Measurements from ENCODE around the gene MYRF.
A peak's percentile ranks its signal among the peaks of the same experiment; 100 is the strongest.

Gene MYRF

DNA sequence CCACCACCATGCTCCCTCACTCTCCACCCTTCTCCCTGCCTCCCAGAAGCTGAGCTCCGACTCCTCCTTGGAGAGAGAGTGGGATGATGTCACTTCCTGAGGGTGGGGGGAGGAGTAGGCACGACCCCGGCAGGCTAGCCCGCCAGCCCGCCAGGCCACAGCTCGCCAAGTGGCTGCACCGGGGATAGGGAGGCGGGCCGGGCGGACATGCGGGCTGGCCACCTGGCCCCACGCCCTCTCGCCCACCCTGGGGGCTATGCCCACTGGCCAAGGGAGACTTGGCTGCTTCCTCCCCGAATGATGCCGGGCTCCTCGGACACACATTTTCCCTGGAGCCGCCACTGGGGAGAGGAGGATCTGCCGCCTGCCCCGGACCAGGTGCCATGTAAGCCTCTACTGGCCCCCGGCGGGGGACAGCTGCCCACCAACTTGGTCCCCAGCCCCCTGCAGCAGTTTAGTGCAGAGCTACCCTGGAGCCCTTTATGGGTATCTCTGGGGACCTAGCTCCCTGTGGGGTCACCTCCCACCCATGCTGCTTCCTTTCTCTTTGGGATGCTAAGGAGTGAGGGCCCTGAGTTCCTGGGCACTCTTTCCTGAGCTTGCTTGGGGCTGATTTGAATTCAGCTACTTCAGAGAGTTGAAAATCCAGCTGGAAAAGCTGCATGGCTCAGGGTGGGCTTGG, 33.7 kb upstream of the MYRF start:
- no peak for DNase-seq (ENCODE audit: low read depth)

DNA sequence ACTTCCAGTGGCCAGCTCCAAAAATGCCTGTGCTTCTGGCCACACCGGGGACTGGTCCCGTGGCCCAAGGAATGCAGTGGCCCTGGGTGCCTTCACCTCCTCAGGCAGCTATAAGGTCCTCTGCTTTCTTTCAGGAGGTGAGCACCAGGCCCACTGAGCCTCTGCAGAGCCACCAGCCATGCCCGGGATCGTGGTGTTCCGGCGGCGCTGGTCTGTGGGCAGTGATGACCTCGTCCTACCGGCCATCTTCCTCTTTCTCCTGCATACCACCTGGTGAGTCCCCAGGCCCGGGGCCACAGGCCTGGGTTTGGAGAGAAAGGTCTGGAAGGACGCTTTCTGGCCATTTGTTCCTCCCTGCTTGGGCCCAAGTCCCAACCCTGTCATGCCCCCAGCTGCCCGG, 32.5 kb upstream of the MYRF start:
- DNase-seq (ENCODE audit: low read depth), result no peak

DNA sequence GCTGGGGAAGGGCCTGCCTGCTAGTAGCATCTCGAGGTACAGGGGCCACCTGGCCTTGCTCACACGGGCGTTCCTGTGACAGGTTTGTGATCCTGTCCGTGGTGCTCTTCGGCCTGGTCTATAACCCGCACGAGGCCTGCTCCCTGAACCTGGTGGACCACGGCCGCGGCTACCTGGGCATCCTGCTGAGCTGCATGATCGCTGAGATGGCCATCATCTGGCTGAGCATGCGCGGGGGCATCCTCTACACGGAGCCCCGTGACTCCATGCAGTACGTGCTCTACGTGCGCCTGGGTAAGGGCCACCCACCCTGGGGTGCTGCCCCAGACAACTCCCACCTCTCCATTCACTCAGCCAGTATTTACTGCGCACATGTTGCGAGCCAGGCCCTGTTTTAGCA, 31.8 kb upstream of the MYRF start:
- no peak for DNase-seq (ENCODE audit: low read depth)

DNA sequence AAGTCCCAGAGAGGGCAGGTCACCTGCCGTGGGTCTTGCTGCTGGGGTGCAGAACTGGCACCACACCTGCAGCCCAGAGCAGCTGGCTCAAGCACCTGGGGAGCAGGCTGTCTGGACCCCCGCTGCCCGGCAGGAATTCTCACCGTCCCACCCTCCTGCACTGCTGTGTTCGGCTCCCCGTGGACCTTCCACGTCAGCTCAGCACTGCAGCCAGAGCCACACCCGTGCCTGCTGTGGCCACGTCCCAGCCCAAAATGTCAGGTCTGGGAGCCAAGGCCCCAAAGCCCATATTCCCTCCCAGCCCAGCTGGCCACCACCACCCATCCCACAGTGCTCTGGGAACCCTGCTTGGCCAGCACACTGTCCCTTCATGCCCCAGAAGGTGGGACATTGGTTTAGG, 28.0 kb upstream of the MYRF start:
- no peak for DNase-seq (ENCODE audit: low read depth)

DNA sequence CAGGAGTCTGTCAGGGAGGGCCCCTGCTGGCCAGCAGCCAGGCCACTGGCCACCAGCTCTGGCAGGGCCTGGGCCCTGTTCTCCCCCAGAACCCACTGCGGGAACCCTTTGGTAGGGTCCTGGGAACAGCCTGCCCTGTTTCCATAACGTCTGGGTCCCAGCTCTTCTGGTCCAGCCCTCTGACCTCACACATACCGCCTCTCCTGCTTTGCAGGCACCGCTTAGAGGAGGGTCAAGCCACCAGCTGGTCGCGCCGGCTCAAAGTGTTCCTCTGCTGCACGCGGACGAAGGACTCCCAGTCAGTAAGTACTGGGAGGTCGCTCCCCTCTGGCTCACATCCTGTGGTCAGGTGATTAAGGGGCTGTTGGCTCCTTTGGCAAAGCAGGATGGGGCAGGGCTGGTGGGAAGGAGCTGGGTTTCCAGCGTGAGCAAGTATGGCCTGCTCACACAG, 26.6 kb upstream of the MYRF start:
- DNase-seq (ENCODE audit: low read depth), result no peak

DNA sequence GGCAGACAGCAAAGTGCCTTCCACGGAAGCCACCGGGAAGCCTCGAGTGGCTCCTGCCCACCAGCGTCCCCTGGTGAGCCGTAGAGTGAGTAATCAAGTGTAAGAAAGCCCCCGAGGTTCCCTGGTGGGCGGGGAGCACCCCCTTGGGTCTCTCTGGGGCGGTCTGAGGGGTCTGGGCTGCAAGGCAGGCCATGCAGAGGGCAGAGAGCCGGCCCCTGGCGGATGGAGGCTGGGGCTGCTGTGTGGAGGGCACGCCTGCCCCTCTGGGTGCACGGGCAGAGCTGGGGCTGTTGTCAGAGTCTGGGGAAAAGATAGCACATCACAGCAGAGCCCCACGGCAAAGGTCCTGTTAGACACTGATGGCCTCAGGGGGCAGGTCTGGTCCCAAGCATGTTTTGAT, 25.7 kb upstream of the MYRF start:
- DNase-seq (ENCODE audit: low read depth), result no peak

DNA sequence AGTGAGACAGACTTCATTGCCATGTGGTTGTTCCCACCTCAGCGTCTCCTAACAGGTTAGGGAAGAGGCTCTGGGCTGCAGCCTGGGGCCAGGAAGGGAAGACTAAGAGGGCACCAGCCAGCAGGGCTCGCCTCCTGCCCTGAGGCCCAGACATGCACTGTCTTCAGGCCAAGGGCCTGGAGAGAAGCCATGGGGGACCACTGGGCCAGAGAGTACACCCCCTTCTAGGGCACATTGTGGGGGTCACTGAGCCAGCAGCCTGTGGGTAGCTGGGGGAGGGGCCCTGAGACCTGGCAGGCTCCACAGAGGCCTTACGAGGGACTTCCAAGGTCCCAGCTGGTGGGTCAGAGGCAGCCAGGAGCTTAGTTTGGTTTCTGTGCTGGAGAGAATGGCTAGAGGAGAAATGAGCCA, 25.0 kb upstream of the MYRF start:
- DNase-seq (ENCODE audit: low read depth), result no peak

DNA sequence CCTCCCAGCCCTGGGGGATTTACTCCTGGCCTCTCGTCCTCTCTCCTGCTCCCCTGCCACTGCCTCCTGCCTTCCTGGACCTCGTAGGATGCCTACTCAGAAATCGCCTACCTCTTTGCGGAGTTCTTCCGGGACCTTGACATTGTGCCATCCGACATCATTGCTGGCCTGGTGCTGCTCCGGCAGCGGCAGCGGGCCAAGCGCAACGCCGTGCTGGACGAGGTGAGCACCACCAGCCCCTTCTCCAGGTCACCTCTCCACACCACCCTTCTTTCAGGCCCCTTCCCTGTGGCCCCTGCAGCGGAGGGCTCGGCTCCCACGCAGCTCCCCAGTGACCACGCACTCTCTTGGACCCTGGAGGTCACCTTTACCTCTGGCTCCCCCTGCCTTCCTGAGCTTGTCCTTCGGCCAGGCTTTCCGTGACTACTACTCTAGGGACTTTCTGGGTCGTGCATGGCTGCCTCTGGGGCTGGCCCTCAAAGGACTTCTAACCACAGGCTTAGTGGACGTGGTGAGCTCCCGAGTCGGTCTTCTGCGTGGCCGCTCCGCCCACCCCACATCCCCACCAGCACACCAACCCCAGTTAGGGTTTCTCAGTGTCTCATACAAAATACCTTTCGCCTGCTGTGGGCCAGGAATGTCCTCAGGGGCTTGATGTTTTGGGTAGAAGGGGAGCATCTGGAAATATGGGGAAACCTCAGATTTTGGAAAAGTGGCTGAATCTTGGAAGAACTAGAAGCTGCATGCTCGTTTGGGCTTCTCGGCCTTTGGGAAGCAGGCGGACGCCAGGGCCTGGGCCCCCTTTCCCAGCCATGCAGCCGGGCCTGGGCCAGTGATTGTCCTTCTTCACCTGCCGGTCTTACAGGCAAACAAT, 24.1 kb upstream of the MYRF start:
- DNase-seq (ENCODE audit: low read depth), result no peak

DNA sequence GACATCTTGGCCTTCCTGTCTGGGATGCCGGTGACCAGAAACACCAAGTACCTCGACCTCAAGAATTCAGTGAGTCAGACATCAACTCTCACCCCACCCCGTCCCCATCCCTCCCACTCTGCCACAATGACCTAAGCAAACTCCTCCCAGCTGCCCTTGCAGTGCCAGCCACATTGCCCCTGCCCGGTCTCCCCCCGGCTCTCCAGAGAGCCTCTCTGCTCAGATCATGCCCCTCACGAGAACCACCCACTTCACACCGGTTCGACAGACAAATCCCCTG, 23.6 kb upstream of the MYRF start:
- no peak for DNase-seq (ENCODE audit: low read depth)

DNA sequence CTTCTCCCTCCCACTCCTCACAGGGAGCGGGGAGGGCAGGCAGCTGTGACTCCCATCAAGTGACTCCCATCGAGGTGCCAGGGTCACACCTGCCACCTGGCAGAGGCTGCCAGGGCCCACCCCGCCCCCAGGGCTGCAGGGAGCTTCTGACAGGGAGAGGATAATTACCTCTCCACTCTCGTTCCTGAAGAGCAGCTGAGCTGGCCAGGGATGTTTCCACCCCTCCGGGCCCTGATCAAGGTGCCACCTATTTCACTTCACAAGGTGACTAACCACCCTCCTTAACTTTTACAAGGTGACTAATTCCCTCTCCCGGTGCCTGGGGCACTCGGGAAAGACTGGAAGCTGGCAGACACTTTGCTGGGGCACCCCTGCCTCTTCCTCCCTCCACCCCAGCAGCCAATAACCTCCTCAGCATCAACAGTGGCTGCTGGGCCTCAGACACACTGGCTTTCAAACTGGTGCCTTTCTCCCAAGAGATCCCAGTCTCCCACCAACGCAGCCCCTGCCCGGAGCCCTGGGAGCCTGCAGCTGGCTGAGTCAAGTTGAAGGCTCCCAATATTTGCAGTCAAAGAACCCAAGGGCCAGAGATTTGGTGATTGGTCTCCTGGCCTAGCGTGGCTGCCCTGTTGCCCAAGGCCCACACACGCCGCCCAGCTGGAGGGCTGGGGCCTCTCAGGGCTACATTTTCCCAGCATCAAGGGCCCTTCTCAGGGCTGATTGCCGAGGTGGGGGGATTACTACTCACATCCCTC, 22.0 kb upstream of the MYRF start:
- DNase-seq (ENCODE audit: low read depth), result no peak

DNA sequence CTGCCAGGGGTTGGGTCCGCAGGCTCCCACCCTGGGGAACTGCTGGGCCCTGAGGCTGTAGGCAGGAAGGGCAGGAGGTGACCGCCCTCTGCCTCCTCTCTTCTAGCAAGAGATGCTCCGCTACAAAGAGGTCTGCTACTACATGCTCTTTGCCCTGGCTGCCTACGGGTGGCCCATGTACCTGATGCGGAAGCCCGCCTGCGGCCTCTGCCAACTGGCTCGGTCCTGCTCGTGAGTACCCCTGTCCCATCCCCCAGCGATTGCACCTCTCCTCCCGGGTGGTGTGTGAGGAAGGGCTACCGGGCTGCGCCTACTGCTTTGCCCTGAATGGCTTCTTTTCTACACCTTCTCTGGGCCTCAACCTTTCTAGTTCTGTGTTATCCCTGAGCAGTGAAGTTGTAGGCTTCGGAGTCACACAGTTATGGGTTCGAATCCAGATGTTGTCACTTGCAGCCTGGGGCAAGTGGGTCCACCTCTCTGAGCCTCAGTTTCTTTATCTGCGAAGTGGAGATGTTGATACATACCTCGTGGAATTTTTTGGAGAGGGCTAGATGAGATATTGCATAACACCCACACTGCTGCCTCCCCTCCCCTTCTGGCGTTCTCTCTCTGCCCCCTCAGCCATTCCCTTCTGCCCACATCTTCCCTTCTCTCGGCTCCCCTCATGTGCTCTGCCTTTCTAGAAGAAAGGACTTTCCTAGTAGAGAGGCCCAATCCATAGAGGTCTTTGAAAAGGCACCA, 21.1 kb upstream of the MYRF start:
- DNase-seq (ENCODE audit: low read depth), result no peak

DNA sequence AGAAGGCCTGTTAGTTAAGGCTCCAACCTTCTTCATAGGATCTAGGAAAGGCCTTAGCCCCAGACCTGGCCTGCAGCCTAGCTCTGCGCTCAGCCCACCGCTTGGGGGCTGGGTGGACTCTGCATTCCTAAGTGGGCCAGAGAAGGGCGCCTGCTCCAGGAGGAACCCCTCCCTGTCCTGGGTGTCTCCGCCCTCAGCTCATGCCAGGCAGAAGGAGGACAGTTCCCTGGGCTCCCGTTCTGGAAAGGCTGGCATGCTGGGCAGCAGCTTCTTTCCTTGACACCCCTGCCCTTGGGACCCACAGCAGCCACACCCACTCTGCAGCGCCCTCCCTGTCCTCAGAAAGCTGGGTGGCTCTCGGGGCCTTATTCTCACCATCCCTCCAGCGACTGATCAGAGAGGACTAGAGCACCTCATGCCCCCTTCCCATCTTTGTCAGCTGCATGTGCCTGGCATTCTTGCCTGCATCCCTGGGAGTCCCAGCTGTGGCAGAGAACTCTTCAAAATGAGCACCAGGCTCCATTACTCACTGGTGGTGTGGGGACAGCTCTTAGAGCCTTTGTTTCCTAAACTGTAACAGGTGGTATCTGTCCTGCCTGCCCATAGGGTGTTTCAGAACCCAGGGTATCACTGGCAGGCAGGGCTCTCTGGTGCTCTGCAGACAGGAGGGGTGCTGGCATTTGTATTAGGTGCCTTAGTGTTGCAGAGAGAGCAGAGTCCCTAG, 20.3 kb upstream of the MYRF start:
- DNase-seq (ENCODE audit: low read depth), result no peak

DNA sequence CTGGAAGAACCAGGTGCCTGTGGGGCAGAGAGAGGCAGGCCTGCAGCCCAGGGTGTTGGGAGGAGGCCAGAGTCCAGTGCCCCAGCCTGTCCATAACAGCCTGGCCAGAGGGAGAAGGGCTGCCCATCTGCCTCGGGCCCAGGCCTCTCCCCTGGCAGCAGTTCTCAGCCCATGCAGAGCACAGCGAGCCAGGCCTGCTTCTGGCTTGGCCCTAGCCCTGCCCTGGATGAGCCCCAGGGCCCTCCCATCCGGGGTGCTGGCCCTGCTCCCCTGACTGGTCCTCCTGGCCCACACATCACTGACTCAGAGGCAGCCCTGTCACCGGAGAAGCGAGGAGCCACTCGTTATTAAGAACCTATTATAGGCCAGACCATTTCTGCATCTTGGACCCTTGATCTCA, 19.7 kb upstream of the MYRF start:
- DNase-seq (ENCODE audit: low read depth), result no peak

DNA sequence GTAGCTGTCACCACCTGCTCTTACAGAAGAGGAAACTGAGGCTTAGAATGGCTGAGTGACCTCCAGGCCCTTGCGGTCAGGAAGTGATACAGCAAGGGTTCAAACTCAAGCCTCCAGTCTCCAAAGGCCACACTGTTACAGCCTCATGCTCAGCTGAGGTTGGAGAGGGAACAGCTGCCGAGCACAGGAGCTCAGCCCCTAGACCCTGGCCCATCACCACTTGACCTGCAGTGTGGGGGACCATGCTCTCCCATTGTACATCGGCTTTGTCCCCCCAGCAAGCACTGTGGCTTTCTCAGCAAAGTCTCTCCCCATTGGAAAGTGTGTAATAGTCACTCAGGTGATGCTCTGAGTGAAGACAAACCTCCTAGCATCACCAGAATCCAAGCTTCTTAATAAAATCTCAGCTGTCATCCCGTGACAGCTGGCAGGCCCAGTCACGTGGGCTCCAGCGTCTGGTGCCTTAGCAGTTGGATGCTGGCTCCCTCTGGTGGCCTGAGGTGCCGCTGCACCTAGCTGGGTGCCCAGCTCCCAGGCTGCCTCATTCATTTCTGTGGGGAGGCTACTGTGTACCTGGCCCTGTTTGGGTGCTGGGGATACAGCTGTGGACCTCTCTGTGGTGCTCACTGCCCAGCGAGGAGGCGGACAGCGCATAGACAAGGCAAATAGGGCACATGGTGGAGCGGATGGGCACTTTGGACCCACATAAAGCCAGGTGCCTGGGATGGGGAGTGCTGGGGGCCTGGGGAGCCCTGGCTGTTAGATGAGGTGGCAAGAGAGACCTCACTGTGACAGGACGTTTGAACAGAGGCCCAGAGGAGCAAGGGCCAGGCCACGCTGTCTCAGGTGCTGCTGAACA, 19.1 kb upstream of the MYRF start:
- peak; percentile 68 for DNase-seq (ENCODE audit: low read depth)

DNA sequence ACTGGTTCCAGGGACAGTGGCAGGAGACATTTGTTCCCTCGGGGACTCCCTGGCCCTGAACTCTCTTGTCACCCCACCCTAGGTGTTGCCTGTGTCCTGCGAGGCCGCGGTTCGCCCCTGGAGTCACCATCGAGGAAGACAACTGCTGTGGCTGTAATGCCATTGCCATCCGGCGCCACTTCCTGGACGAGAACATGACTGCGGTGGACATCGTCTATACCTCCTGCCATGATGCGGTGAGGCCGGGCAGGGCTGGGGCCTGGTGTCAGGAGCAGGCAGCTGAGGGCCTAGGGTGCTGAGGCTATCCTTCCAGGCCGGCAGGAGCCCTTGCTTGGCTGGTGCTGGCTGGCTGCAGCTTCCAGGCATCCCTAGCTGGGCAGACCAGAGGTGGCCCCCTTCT, 17.7 kb upstream of the MYRF start:
- DNase-seq (ENCODE audit: low read depth), result no peak

DNA sequence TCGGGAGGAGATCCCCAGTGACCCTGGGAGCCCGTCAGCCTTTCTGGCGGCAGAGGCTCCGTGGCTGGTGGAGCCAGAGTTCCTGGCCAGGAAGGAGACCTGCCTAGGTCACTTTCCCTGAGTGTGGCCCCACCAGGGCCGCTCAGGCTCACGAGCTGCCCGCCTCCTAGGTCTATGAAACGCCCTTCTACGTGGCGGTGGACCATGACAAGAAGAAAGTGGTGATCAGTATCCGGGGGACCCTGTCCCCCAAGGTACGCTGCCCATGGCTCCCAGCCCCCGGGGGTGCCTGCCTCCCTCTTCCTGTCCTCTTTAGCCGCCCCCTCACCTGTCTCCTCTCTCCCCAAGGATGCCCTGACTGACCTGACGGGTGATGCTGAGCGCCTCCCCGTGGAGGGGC, 17.0 kb upstream of the MYRF start:
- DNase-seq (ENCODE audit: low read depth), result no peak

DNA sequence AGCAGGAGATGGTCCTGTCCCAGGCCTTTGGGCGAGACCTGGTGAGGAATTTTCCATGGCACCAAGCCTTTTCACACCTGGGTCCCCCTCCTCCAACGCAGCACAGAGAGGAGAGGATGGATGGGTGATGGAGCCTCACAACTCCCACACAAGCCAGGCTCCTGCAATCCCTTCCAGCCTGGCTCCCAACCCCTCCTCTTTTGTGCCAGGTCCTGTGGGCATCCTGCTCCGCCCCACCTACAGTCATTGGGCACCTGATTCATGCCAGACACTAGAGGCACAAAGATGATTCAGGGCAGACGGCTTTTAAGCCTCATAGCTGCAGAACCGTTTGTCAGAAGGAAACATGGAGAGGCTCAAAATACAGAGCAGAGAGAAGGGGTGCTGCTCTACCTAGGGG, 16.1 kb upstream of the MYRF start:
- DNase-seq (ENCODE audit: low read depth), result no peak

DNA sequence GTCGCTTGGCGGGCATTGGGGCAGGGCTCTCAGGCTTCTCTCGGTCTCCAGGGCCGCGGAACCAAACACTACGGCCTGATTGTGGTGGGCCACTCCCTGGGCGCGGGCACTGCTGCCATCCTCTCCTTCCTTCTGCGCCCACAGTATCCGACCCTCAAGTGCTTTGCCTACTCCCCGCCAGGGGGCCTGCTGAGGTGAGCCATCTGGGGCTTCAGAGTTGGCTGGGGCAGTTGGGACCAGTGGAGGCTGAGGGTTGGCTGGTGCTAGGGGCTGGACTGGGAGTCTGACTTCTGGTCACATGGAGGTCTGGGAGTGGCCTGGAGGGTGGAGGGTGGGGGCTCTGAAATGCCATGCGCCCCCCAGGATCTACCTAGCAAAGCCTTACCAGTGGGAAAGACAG, 15.3 kb upstream of the MYRF start:
- no peak for DNase-seq (ENCODE audit: low read depth)

DNA sequence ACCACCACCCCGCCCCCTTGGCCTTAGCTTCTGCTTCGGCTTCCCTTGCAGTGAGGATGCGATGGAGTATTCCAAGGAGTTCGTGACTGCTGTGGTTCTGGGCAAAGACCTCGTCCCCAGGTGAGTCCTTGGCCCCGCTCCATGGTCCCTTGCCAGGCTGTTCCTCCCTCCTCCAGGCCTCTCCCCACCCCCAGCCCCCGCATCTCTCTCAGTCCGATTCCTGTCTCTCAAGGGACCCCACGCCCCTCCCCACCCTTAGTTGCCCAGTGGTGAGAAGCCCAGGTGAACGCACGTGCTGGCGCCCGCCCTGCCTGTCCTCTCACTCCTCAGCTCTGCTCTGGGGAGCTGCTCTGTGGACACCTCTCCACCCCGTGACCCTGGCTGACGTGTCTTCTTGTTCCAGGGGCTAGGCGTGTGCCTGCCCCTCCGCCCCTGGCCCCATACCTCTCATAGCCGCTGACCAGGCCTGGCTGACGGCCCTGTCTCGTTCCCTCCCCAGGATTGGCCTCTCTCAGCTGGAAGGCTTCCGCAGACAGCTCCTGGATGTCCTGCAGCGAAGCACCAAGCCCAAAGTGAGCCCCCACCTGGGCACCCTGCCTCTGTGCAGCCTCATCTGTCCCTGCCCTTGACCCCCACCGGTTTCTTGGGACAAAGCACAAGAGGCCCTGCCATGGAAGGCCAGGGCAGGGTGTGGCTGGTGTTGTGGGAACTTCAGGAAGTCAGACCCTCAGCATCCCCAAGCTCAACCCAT, 14.6 kb upstream of the MYRF start:
- DNase-seq (ENCODE audit: low read depth), result no peak

DNA sequence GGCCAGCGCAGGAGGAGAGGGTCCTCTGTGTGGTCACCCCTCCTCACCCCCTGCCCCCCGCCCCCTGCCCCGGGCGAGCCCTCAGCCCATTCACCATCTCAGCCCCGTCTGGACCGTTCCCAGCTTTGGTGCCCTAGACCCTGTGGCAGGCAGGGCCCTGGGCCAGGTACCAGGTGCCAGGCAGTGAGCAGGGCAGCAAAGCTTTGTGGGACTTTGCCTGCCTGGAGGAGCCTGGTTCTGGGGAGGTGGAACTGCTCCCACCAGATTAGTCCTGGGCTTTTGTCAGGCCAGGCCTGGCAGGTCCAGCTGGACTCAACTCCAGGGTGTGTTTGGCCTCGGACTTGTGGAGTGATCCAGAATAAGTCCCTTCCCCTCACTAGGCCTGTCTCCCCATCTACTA, 13.7 kb upstream of the MYRF start:
- no peak for DNase-seq (ENCODE audit: low read depth)
